ENCODE results near the gene MGARP.

Gene MGARP

DNA sequence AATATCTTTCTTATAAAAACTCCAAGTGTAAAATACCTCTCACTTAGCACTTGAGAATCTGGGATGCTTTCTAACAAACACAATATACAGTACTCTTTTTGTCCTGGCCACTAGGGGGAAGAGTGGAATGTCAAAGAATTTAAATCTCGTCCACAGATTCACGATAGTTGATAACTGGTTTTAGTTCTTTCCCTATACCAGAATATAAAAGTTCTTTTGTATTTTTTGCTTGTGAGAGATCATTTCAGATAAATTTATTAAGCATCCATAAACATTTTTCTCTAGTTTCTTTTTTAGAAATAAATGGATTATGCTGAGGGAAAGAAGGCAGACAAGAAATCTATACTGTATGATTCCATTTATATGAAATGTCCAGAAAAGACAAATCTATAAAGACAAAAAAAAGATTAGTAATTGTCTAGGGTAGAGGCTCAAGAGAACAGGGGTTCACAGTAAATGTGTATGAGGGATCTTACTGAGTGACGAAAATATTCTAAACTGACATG is 50.4 kb downstream of the MGARP start (continued):
- TF ChIP-seq, protein P1, sequence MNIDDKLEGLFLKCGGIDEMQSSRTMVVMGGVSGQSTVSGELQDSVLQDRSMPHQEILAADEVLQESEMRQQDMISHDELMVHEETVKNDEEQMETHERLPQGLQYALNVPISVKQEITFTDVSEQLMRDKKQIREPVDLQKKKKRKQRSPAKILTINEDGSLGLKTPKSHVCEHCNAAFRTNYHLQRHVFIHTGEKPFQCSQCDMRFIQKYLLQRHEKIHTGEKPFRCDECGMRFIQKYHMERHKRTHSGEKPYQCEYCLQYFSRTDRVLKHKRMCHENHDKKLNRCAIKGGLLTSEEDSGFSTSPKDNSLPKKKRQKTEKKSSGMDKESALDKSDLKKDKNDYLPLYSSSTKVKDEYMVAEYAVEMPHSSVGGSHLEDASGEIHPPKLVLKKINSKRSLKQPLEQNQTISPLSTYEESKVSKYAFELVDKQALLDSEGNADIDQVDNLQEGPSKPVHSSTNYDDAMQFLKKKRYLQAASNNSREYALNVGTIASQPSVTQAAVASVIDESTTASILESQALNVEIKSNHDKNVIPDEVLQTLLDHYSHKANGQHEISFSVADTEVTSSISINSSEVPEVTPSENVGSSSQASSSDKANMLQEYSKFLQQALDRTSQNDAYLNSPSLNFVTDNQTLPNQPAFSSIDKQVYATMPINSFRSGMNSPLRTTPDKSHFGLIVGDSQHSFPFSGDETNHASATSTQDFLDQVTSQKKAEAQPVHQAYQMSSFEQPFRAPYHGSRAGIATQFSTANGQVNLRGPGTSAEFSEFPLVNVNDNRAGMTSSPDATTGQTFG (tag by site-specific recombination; IDR thresholded peaks at IDR 0.05; ENCODE audit: borderline replicate concordance) = no peak
- TF ChIP-seq, protein P2, sequence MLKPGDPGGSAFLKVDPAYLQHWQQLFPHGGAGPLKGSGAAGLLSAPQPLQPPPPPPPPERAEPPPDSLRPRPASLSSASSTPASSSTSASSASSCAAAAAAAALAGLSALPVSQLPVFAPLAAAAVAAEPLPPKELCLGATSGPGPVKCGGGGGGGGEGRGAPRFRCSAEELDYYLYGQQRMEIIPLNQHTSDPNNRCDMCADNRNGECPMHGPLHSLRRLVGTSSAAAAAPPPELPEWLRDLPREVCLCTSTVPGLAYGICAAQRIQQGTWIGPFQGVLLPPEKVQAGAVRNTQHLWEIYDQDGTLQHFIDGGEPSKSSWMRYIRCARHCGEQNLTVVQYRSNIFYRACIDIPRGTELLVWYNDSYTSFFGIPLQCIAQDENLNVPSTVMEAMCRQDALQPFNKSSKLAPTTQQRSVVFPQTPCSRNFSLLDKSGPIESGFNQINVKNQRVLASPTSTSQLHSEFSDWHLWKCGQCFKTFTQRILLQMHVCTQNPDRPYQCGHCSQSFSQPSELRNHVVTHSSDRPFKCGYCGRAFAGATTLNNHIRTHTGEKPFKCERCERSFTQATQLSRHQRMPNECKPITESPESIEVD (tag by site-specific recombination; IDR thresholded peaks at IDR 0.05) = peak; percentile 45; the same call in 1 of the 2 replicates
- TF ChIP-seq, protein P3, sequence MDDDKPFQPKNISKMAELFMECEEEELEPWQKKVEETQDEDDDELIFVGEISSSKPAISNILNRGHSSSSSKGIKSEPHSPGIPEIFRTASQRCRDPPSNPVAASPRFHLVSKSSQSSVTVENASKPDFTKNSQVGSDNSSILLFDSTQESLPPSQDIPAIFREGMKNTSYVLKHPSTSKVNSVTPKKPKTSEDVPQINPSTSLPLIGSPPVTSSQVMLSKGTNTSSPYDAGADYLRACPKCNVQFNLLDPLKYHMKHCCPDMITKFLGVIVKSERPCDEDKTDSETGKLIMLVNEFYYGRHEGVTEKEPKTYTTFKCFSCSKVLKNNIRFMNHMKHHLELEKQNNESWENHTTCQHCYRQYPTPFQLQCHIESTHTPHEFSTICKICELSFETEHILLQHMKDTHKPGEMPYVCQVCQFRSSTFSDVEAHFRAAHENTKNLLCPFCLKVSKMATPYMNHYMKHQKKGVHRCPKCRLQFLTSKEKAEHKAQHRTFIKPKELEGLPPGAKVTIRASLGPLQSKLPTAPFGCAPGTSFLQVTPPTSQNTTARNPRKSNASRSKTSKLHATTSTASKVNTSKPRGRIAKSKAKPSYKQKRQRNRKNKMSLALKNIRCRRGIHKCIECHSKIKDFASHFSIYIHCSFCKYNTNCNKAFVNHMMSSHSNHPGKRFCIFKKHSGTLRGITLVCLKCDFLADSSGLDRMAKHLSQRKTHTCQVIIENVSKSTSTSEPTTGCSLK (tag by site-specific recombination; IDR thresholded peaks at IDR 0.05) = no peak

DNA sequence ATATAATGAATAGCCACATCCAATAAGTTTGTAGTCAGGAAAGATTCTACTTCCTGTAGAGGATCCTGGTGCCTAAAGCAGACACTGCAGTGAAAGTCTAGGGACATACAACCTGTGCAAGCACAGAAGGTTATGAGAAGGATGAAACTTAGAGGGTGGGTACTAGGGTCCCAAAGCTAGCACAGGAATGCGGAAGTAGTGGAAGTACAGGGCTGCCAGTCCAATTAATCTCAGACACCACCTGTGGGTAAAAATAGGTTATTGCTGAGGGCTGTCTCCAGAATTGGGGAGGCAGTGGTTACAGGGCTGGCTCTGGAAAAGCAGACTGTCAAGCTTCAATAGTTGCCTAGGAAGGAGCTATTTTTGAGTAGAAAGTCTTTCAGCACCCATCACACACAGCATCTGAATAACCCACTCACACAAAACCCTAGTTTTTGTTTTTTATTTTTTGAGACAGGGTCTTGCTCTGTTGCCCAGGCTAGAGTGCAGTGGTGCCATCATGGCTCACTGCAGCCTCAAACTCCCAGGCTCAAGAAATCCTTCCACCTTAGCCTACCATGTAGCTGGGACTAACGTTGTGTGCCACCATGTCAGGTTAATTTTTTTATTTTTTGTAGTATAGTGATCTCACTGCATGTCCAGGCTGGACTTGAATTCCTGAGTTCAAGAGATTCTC is 52.2 kb downstream of the MGARP start:
- TF ChIP-seq ZNF768 (tag by site-specific recombination; IDR thresholded peaks at IDR 0.05) = no peak
- no peak for TF ChIP-seq ZNF311 (tag by site-specific recombination; IDR thresholded peaks at IDR 0.05; ENCODE audit: borderline replicate concordance)
- TF ChIP-seq ZNF654 (tag by site-specific recombination; IDR thresholded peaks at IDR 0.05; ENCODE audit: low read depth) = peak; percentile 16; the same call in 1 of the 2 replicates
- 0 out of 2 replicates have a peak, but pooled peaks have one; percentile 52 for TF ChIP-seq ZNF121 (tag by site-specific recombination; IDR thresholded peaks at IDR 0.05)
- TF ChIP-seq ZNF157 (tag by site-specific recombination; IDR thresholded peaks at IDR 0.05) = no peak
- TF ChIP-seq ZNF501 (tag by site-specific recombination; IDR thresholded peaks at IDR 0.05) = no peak
- TF ChIP-seq ZNF660 (tag by site-specific recombination; IDR thresholded peaks at IDR 0.05) = no peak
- TF ChIP-seq, protein P4, sequence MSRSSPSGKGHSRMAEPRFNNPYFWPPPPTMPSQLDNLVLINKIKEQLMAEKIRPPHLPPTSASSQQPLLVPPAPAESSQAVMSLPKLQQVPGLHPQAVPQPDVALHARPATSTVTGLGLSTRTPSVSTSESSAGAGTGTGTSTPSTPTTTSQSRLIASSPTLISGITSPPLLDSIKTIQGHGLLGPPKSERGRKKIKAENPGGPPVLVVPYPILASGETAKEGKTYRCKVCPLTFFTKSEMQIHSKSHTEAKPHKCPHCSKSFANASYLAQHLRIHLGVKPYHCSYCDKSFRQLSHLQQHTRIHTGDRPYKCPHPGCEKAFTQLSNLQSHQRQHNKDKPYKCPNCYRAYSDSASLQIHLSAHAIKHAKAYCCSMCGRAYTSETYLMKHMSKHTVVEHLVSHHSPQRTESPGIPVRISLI (tag by site-specific recombination; IDR thresholded peaks at IDR 0.05) = no peak
- TF ChIP-seq GLIS2 (tag by site-specific recombination; IDR thresholded peaks at IDR 0.05) = no peak
- ChIA-PET CTCF (interaction anchor here (0.6 to 2.2 kb wide), 13 partner anchors 8 to 235 kb away, joined by 3 to 13 read pairs (median 3); partner anchors contain the start of gene MGARP), POLR2A (interaction anchor here (0.6 to 0.8 kb wide), 2 partner anchors 51 to 65 kb away, joined by 3 read pairs; partner anchors contain the start of gene ELF2)
- Histone ChIP-seq H3K4me1 (ENCODE audit: control insufficient read depth, insufficient read depth, low read length) (no peaks in the 10 kb centered on the region), H3K27ac (ENCODE audit: extremely low read depth, low read depth, low read length) (no peak overlapping the region), H3K36me3 (ENCODE audit: control insufficient read depth in 2 of 2, insufficient read depth in 1 of 2, low read length in 2 of 2) (no peaks in the 10 kb centered on the region), H3K9me3 (ENCODE audit: control insufficient read depth, insufficient read depth, low read depth, low read length) (no peaks in the 10 kb centered on the region), H3K4me3 (ENCODE audit: low read depth, low read length) (no peak overlapping the region)

DNA sequence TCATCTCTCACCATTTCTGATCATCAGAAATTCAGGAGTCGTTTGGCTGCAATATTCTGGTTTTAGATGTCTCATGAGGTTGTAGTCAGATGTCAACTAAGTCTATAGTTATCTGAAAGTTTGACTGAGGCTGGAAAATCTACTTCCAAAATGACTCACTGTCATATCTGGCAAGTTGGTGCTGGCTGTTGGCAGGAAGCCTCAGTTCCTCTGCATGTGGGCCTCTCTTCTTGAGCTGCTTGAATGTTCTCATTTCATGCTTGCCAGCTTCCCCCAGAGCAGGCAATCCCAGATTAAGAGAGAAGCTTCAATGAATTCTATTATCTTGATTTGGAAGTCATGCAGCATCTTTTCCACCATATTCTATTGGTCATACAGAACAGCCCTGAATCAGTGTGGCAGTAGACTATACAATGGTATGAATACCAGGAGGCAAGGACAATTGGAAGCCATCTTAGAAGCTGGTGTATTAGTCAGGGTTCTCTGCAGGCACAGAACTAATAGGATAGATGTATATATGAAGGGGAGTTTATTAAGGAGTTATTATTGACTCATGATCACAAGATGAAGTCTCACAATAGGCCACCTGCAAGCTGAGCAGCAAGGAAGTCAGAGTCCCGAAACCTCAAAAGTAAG is 56.2 kb downstream of the MGARP start:
- Histone ChIP-seq H3K36me3 (ENCODE audit: control insufficient read depth in 2 of 2, insufficient read depth in 1 of 2, low read length in 2 of 2) (no peaks in the 10 kb centered on the region), H3K4me3 (ENCODE audit: low read depth, low read length) (no peak overlapping the region), H3K4me1 (ENCODE audit: control insufficient read depth, insufficient read depth, low read length) (no peaks in the 10 kb centered on the region), H3K27ac (ENCODE audit: extremely low read depth, low read depth, low read length) (no peak overlapping the region), H3K9me3 (ENCODE audit: control insufficient read depth, insufficient read depth, low read depth, low read length) (no peaks in the 10 kb centered on the region)
- ChIA-PET CTCF (interaction anchor here (0.8 kb wide), 1 partner anchor 8 kb away, joined by 3 read pairs; no protein-coding TSS in a partner anchor), POLR2A (no interaction called here)
- TF ChIP-seq ZEB2 (tag by site-specific recombination; IDR thresholded peaks at IDR 0.05) (no peak), GFI1B (tag by site-specific recombination; IDR thresholded peaks at IDR 0.05) (no peak), ZNF830 (tag by site-specific recombination; IDR thresholded peaks at IDR 0.05; ENCODE audit: low read depth) (no peak), ZNF146 (tag by site-specific recombination; IDR thresholded peaks at IDR 0.05) (no peak), ZBTB8A (tag by site-specific recombination; IDR thresholded peaks at IDR 0.05) (no peak), ZNF707 (tag by site-specific recombination; IDR thresholded peaks at IDR 0.05) (no peak), FEZF1 (tag by site-specific recombination; IDR thresholded peaks at IDR 0.05) (no peak), IKZF3 (tag by site-specific recombination; IDR thresholded peaks at IDR 0.05) (no peak), ZNF776 (tag by site-specific recombination; IDR thresholded peaks at IDR 0.05; ENCODE audit: borderline replicate concordance) (no peak), TRIM28 (IDR thresholded peaks at IDR 0.05; ENCODE audit: borderline replicate concordance, low read length) (no peak)
- TF ChIP-seq, protein P5, sequence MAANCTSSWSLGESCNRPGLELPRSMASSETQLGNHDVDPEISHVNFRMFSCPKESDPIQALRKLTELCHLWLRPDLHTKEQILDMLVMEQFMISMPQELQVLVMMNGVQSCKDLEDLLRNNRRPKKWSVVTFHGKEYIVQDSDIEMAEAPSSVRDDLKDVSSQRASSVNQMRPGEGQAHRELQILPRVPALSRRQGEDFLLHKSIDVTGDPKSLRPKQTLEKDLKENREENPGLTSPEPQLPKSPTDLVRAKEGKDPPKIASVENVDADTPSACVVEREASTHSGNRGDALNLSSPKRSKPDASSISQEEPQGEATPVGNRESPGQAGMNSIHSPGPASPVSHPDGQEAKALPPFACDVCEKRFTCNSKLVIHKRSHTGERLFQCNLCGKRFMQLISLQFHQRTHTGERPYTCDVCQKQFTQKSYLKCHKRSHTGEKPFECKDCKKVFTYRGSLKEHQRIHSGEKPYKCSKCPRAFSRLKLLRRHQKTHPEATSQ (tag by site-specific recombination; IDR thresholded peaks at IDR 0.05) = no peak

All from HEK293 (cell line).